SJSA1 (cell line): ENCODE measurements around the gene RNFT2. TPM values are rescaled to one million over a fixed set of nuclear protein-coding genes. Genes with fewer than 3 reads are reported as not detected.

Experiments used
- DNase-seq, 2 experiments: peaks; one replicate each; pipeline ENCODE4 v3.0.0-alpha.2; 2015 to 2020; ENCODE audit warnings: low spot score in 2 of 2, low read depth in 1 of 2
- H3K27ac ChIP-seq: fragments of 250-450 bp; sonication (Bioruptor Pico); 2 replicates; pipeline ENCODE4 v1.5.1; 2020; ENCODE audit warnings: mild to moderate bottlenecking, moderate library complexity
- H3K27me3 ChIP-seq: fragments of 250-450 bp; sonication (Bioruptor Pico); replicated peaks from 2 replicates; pipeline ENCODE4 v1.5.1; 2020; ENCODE audit warnings: mild to moderate bottlenecking, moderate library complexity
- H3K36me3 ChIP-seq: fragments of 250-450 bp; sonication (Bioruptor Pico); 2 replicates; pipeline ENCODE4 v1.5.1; 2020; ENCODE audit warnings: mild to moderate bottlenecking
- H3K4me1 ChIP-seq: fragments of 250-450 bp; sonication (Bioruptor Pico); replicated peaks from 2 replicates; pipeline ENCODE4 v1.6.1; 2021; ENCODE audit warnings: mild to moderate bottlenecking
- H3K4me3 ChIP-seq: fragments of 250-450 bp; sonication (Bioruptor Pico); 2 replicates; pipeline ENCODE4 v1.5.1; 2020; ENCODE audit warnings: mild to moderate bottlenecking
- H3K9me3 ChIP-seq: fragments of 250-450 bp; sonication (Bioruptor Pico); replicated peaks from 2 replicates; pipeline ENCODE4 v1.5.1; 2020; ENCODE audit warnings: mild to moderate bottlenecking
- total RNA-seq: library from RNA; depleted of rRNA; stranded (reverse); fragments of >200 nt; shearing (Covaris generic); gene quantifications from 2 replicates; pipeline ENCODE4 v1.2.3, GENCODE V29; 2014; rRNA removed

The RNFT2 gene
- 0.47 and 0.63 TPM in 2 replicates for total RNA-seq

GRCh38 chr12:116737774-116738657 is at the start of gene RNFT2, which contains the start of gene SPRING1:
RNFT2 (plus strand) TSS chr12:116738315; CDS start chr12:116740498, 2,183 bp downstream.
SPRING1 (minus strand) TSS chr12:116738069; CDS start chr12:116737900, 169 bp downstream.
- Histone ChIP-seq H3K27me3 (no peaks in the 10 kb centered on the region), H3K36me3 (peaks cover 17% of the 10 kb centered on the region), H3K4me3 (peak within 1 kb of the TSS; percentile 91), H3K27ac (no peak within 1 kb of the TSS), H3K4me1 (peaks cover 10% of the 10 kb centered on the region), H3K9me3 (no peaks in the 10 kb centered on the region)
- peak; percentile 94 to 98 for DNase-seq

- no peaks in the 10 kb centered on the region for H3K36me3 ChIP-seq
- no peak overlapping the region for H3K27ac ChIP-seq
- no peaks in the 10 kb centered on the region for H3K9me3 ChIP-seq
- H3K27me3 ChIP-seq: peaks cover 8% of the 10 kb centered on the region; the same call in 1 of the 2 replicates
- H3K4me3 ChIP-seq: no peak overlapping the region
- no peaks in the 10 kb centered on the region for H3K4me1 ChIP-seq
- DNase-seq: no peak
These were observed 48.6 kb upstream of the RNFT2 start for GRCh38 chr12:116689521-116689920.

GRCh38 chr12:116689979-116690744 is 48.0 kb upstream of the RNFT2 start:
- no peak overlapping the region for H3K27ac ChIP-seq
- H3K27me3 ChIP-seq: peaks cover 8% of the 10 kb centered on the region; the same call in 1 of the 2 replicates
- no peaks in the 10 kb centered on the region for H3K36me3 ChIP-seq
- no peaks in the 10 kb centered on the region for H3K4me1 ChIP-seq
- no peak for DNase-seq
- no peak overlapping the region for H3K4me3 ChIP-seq
- H3K9me3 ChIP-seq: no peaks in the 10 kb centered on the region

GRCh38 chr12:116691205-116691604 is 46.9 kb upstream of the RNFT2 start:
- Histone ChIP-seq H3K36me3 (no peaks in the 10 kb centered on the region), H3K4me1 (no peaks in the 10 kb centered on the region), H3K27me3 (peaks cover 8% of the 10 kb centered on the region; the same call in 1 of the 2 replicates), H3K4me3 (no peak overlapping the region), H3K27ac (no peak overlapping the region), H3K9me3 (no peaks in the 10 kb centered on the region)
- no peak for DNase-seq

GRCh38 chr12:116691636-116692035 is 46.5 kb upstream of the RNFT2 start:
- no peak for DNase-seq
- no peaks in the 10 kb centered on the region for H3K36me3 ChIP-seq
- no peak overlapping the region for H3K27ac ChIP-seq
- H3K4me3 ChIP-seq: no peak overlapping the region
- peaks cover 8% of the 10 kb centered on the region; the same call in 1 of the 2 replicates for H3K27me3 ChIP-seq
- no peaks in the 10 kb centered on the region for H3K9me3 ChIP-seq
- H3K4me1 ChIP-seq: no peaks in the 10 kb centered on the region

- Histone ChIP-seq H3K27me3 (peaks cover 8% of the 10 kb centered on the region; the same call in 1 of the 2 replicates), H3K4me1 (no peaks in the 10 kb centered on the region), H3K9me3 (no peaks in the 10 kb centered on the region), H3K27ac (no peak overlapping the region), H3K36me3 (no peaks in the 10 kb centered on the region), H3K4me3 (no peak overlapping the region)
- no peak for DNase-seq
These were observed 45.5 kb upstream of the RNFT2 start for GRCh38 chr12:116692605-116693004.

GRCh38 chr12:116693286-116694227 is 44.6 kb upstream of the RNFT2 start:
- H3K36me3 ChIP-seq: no peaks in the 10 kb centered on the region
- no peaks in the 10 kb centered on the region for H3K4me1 ChIP-seq
- H3K27me3 ChIP-seq: peaks cover 8% of the 10 kb centered on the region; the same call in 1 of the 2 replicates
- no peak overlapping the region for H3K27ac ChIP-seq
- H3K9me3 ChIP-seq: no peaks in the 10 kb centered on the region
- H3K4me3 ChIP-seq: no peak overlapping the region
- DNase-seq: no peak

- H3K4me3 ChIP-seq: no peak overlapping the region
- H3K27ac ChIP-seq: no peak overlapping the region
- H3K9me3 ChIP-seq: no peaks in the 10 kb centered on the region
- no peaks in the 10 kb centered on the region for H3K36me3 ChIP-seq
- peaks cover 8% of the 10 kb centered on the region; the same call in 1 of the 2 replicates for H3K27me3 ChIP-seq
- H3K4me1 ChIP-seq: no peaks in the 10 kb centered on the region
- DNase-seq: no peak
These were observed 43.3 kb upstream of the RNFT2 start for GRCh38 chr12:116694653-116695463.

GRCh38 chr12:116695464-116695725 is 42.7 kb upstream of the RNFT2 start:
- no peak for DNase-seq
- peaks cover 8% of the 10 kb centered on the region; the same call in 1 of the 2 replicates for H3K27me3 ChIP-seq
- no peaks in the 10 kb centered on the region for H3K36me3 ChIP-seq
- H3K27ac ChIP-seq: no peak overlapping the region
- no peaks in the 10 kb centered on the region for H3K9me3 ChIP-seq
- H3K4me3 ChIP-seq: no peak overlapping the region
- no peaks in the 10 kb centered on the region for H3K4me1 ChIP-seq

- Histone ChIP-seq H3K36me3 (no peaks in the 10 kb centered on the region), H3K4me1 (no peaks in the 10 kb centered on the region), H3K27me3 (peaks cover 8% of the 10 kb centered on the region; the same call in 1 of the 2 replicates), H3K4me3 (no peak overlapping the region), H3K9me3 (no peaks in the 10 kb centered on the region), H3K27ac (no peak overlapping the region)
- no peak for DNase-seq
These were observed 40.8 kb upstream of the RNFT2 start for GRCh38 chr12:116697305-116697704.

GRCh38 chr12:116697716-116698115 is 40.4 kb upstream of the RNFT2 start:
- Histone ChIP-seq H3K9me3 (no peaks in the 10 kb centered on the region), H3K4me1 (no peaks in the 10 kb centered on the region), H3K36me3 (no peaks in the 10 kb centered on the region), H3K27ac (no peak overlapping the region), H3K27me3 (peaks cover 4% of the 10 kb centered on the region; the same call in 1 of the 2 replicates), H3K4me3 (no peak overlapping the region)
- DNase-seq: no peak

GRCh38 chr12:116698116-116698515 is 40.0 kb upstream of the RNFT2 start:
- H3K27me3 ChIP-seq: no peaks in the 10 kb centered on the region
- no peaks in the 10 kb centered on the region for H3K4me1 ChIP-seq
- DNase-seq: no peak
- H3K27ac ChIP-seq: no peak overlapping the region
- H3K36me3 ChIP-seq: no peaks in the 10 kb centered on the region
- H3K9me3 ChIP-seq: no peaks in the 10 kb centered on the region
- H3K4me3 ChIP-seq: no peak overlapping the region
